ENCODE measurements around the gene AHDC1.

DNA sequence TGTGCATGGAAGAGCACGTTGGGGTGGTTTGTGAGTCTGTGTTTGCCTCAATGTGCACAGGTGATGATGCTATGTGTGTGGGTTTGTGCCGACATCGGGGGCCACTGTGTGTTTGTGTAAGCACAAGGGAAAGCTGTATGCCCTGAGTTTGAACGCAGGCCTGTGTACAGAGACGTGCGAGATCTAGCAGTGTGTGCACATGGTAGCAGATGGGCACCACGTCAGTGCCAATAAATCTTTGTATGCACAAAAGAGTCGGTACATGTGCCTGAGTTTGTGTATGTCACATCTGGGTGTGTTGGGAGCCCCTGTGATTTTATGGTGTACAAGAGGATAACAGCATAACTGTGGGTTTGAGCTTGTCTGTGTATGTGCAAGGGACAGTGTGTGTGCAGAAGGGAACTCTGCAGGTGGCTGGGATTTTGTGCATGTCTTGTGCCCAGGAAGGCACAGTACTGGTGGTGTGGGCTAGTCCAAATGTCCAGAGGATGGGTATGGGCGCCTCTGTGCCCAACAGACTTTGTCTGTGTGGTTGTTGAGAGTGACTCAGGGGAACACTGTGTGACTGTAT lies 82.0 kb downstream of the AHDC1 start:
- TF ChIP-seq BCL6 (CRISPR knock-in tag; IDR thresholded peaks at IDR 0.05) (no peak), CC2D1A (CRISPR knock-in tag; IDR thresholded peaks at IDR 0.05) (no peak), MAFK (conservative IDR thresholded peaks at IDR 0.05 in 1 of 2, IDR thresholded peaks at IDR 0.05 in 1 of 2; ENCODE audit: low read length in 2 of 2) (no peak)

Data from HepG2 (cell line).